Stomach (tissue), 9 donors: Measurements from ENCODE around the gene GSAP. TPM values are rescaled to one million over a fixed set of nuclear protein-coding genes. Genes with fewer than 3 reads are reported as not detected.

Source experiments
- DNase-seq, 2 donors: peaks; one replicate each; pipeline versions ENCODE4 v3.0.0 to v3.0.0-alpha.2; 2013 to 2019
- H3K27ac ChIP-seq, 5 donors: fragments of 200-600 bp in 4 of 5; sonication (generic) in 4 of 5; one replicate each; pipeline ENCODE4 v1.5.1; 2013 to 2019; ENCODE audit warnings: mild to moderate bottlenecking in 1 of 5, moderate library complexity in 1 of 5
- H3K27me3 ChIP-seq, 3 donors: fragments of 200-600 bp; sonication (generic); one replicate each; pipeline ENCODE4 v1.5.1; 2017 to 2019; ENCODE audit warnings: mixed run types in 1 of 3
- H3K36me3 ChIP-seq, 4 donors: fragments of 200-600 bp; sonication (generic); 1 replicate in 3 of 4; 2 replicates in 1 of 4; pipeline ENCODE4 v1.5.1; 2016 to 2019
- H3K4me1 ChIP-seq, 4 donors: fragments of 200-600 bp; sonication (generic); one replicate each; pipeline ENCODE4 v1.5.1; 2016 to 2019
- H3K4me3 ChIP-seq, 4 donors: fragments of 200-600 bp; sonication (generic) in 3 of 4; one replicate each; pipeline ENCODE4 v1.5.1; 2016 to 2019; ENCODE audit warnings: mild to moderate bottlenecking in 1 of 4
- H3K9me3 ChIP-seq, 4 donors: fragments of 200-600 bp; sonication (generic); one replicate each; pipeline ENCODE4 v1.5.1; 2016 to 2019
- EP300 ChIP-seq: sonication (generic); formaldehyde crosslinking; IDR thresholded peaks from one replicate; pipeline ENCODE4 v1.6.1; 2017; ENCODE audit warnings: antibody characterized with exemption
- POLR2A ChIP-seq, 4 donors: fragments of 450-650 bp; IDR thresholded peaks; one replicate each; pipeline ENCODE4 v1.6.1; 2016; ENCODE audit warnings: antibody characterized with exemption in 4 of 4, control low read depth in 2 of 4, mild to moderate bottlenecking in 1 of 4, moderate library complexity in 1 of 4
- POLR2AphosphoS5 ChIP-seq, 3 donors: sonication (generic); formaldehyde crosslinking; IDR thresholded peaks; one replicate each; pipeline ENCODE4 v1.6.1; 2016; ENCODE audit warnings: antibody characterized with exemption in 3 of 3
- WGBS, 5 donors: extraction: QIAGEN DNeasy Blood & Tissue Kit in 3 of 5; methylation state at CpG; one replicate each; pipeline versions ENCODE4 v1.1.5 to v1.1.7; 2013 to 2018; 5-methylcytosine and 5-hydroxymethylcytosine counted together
- intact Hi-C: fragments of 100-400 bp; cut with DNase I; formaldehyde crosslinking; loops from one replicate; pipeline ENCODE4 v1.15.1; 2023; ENCODE audit warnings: low total_unique reads
- polyA plus RNA-seq, 3 donors: library from polyadenylated mRNA; stranded (reverse); fragments of 200-250 nt; gene quantifications; one replicate each; pipeline ENCODE4 v1.2.3, GENCODE V29; 2013
- total RNA-seq, 5 donors: library from RNA; depleted of rRNA; stranded (reverse); fragments of >200 nt; gene quantifications; one replicate each; pipeline versions ENCODE4 v1.1.0 to v1.2.3, GENCODE V29; 2014 to 2016
- TF ChIP-seq, protein P1 (sequence below), 7 experiments: fragments of 450-650 bp in 4 of 7; fragments of 200-600 bp in 3 of 7; sonication (generic) in 3 of 7; IDR thresholded peaks; one replicate each; pipeline ENCODE4 v1.5.1; 2016 to 2019; ENCODE audit warnings: antibody characterized with exemption in 7 of 7, control low read depth in 2 of 7, mild to moderate bottlenecking in 1 of 7
- donor health status: healthy with polysubstance abuse.
- donor health status: Bipolar disorder and iron deficiency.
- donor health status: healthy.

The GSAP gene
- total and polyA plus RNA-seq, 8 donors = 3.5 to 52.1 (median 15.9) TPM

DNA sequence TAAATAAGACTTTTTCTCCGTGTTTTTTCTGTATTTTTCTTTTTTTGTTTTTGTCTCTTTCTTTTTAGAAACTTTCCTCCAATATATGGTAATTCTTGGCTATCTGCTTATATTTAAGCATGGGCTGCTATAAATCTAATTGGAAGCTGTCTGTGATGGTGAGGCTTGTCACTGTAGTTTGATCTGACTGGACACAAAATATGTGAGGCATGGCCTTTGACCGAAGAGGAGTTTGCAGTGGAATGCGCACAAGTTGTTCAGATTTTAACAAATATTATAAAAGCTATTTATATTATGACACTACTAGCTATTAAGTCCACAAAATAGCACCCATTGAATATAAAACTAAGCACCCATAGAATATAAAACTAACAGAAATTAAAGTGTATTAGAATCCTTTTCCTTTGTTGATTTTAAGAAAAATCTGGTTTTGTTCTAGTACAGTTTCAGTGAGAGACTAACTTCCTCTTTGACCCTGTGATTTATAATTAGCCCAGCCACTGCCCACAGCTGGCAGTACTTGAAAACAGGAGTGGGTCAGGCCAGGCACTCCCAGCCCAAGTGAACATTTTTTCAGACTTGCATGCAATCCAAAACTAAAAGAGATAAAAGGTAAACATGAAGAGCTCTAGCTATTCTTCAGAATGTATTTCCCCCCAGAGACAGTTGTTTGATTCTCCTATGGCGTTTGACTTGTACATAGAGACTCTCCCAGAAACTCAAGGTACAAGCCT lies 146.6 kb downstream of the GSAP start:
- H3K27me3 ChIP-seq = no peaks in the 10 kb centered on the region
- no peaks in the 10 kb centered on the region for H3K9me3 ChIP-seq
- peaks cover 0 to 1% (median 0%) of the 10 kb centered on the region in 4 donors for H3K36me3 ChIP-seq
- H3K4me3 ChIP-seq = no peak overlapping the region
- intact Hi-C loops = no loop called here
- 76 to 89% (median 82%) methylated on average over 4 of the region's 4 CpGs for WGBS, 5 donors
- H3K27ac ChIP-seq = peak overlapping the region in 1 of 5 donors; percentile 19
- no peak for DNase-seq
- TF ChIP-seq POLR2A (IDR thresholded peaks at IDR 0.05) = no peak
- TF ChIP-seq POLR2AphosphoS5 (IDR thresholded peaks at IDR 0.05) = no peak
- TF ChIP-seq EP300 = no peak
- TF ChIP-seq, protein P1, sequence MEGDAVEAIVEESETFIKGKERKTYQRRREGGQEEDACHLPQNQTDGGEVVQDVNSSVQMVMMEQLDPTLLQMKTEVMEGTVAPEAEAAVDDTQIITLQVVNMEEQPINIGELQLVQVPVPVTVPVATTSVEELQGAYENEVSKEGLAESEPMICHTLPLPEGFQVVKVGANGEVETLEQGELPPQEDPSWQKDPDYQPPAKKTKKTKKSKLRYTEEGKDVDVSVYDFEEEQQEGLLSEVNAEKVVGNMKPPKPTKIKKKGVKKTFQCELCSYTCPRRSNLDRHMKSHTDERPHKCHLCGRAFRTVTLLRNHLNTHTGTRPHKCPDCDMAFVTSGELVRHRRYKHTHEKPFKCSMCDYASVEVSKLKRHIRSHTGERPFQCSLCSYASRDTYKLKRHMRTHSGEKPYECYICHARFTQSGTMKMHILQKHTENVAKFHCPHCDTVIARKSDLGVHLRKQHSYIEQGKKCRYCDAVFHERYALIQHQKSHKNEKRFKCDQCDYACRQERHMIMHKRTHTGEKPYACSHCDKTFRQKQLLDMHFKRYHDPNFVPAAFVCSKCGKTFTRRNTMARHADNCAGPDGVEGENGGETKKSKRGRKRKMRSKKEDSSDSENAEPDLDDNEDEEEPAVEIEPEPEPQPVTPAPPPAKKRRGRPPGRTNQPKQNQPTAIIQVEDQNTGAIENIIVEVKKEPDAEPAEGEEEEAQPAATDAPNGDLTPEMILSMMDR (IDR thresholded peaks at IDR 0.05) = no peak
- peaks cover 0 to 8% (median 3%) of the 10 kb centered on the region in 4 donors for H3K4me1 ChIP-seq

DNA sequence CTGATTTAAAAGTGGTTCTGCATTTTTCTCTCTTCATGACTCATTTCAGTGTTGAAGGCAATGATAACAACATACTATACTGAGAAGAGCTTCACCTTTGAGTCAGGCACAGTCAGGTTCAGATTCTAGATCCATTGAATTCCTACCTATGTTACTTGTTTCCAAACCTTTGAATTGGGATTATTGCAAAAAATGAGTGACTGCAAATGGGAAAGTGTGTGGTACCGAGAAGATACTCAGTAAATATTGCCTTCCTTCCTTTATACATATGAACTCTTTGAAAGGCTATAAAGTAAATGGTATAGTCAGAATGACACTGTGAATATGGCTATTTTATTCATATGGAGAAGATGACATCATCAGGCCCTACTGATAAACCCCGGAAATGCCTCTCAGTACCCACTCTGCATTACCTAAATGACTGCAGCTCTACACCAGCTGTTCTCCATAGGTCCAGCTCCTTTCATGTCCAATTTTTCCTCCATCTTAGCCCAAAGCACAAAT lies 149.8 kb downstream of the GSAP start:
- TF ChIP-seq POLR2A (IDR thresholded peaks at IDR 0.05) (no peak), POLR2AphosphoS5 (IDR thresholded peaks at IDR 0.05) (no peak), EP300 (no peak)
- TF ChIP-seq, protein P1 (IDR thresholded peaks at IDR 0.05) = no peak
- Histone ChIP-seq H3K27ac (no peak overlapping the region), H3K4me1 (peaks cover 0 to 8% (median 3%) of the 10 kb centered on the region in 4 donors), H3K36me3 (peaks cover 0 to 15% (median 2%) of the 10 kb centered on the region in 4 donors), H3K4me3 (no peak overlapping the region), H3K9me3 (no peaks in the 10 kb centered on the region), H3K27me3 (no peaks in the 10 kb centered on the region)
- WGBS, 5 donors = 80 to 90% (median 87%) methylated on average over 2 of the region's 2 CpGs
- DNase-seq = no peak
- intact Hi-C loops = no loop called here

DNA sequence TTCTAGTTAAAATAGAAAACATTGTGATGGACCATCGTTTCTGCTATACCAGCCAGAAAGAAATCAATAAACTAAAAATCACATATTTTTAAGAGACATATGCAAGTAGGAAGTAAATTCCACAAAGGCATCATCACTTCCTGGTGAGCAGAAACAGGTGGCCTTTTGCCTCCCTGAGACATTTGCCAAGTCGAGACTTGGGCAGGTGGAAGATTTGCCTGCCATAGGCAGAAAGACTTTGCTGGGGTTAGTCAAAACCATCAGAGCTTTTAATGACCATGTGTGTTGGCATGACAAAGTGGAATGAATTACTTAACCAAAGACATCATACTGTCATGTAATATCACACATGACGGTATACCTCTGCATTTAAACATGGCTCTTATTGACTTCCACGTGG lies 150.5 kb downstream of the GSAP start:
- Histone ChIP-seq H3K27ac (no peak overlapping the region), H3K36me3 (peaks cover 0 to 15% (median 2%) of the 10 kb centered on the region in 4 donors), H3K27me3 (no peaks in the 10 kb centered on the region), H3K4me1 (peaks cover 0 to 8% (median 3%) of the 10 kb centered on the region in 4 donors), H3K4me3 (no peak overlapping the region), H3K9me3 (no peaks in the 10 kb centered on the region)
- intact Hi-C loops = no loop called here
- no peak for TF ChIP-seq POLR2AphosphoS5 (IDR thresholded peaks at IDR 0.05)
- TF ChIP-seq POLR2A (IDR thresholded peaks at IDR 0.05) = no peak
- TF ChIP-seq EP300 = no peak
- TF ChIP-seq, protein P1 (IDR thresholded peaks at IDR 0.05) = no peak
- no peak for DNase-seq
- 81 to 89% (median 82%) methylated on average over 4 of the region's 4 CpGs for WGBS, 5 donors

DNA sequence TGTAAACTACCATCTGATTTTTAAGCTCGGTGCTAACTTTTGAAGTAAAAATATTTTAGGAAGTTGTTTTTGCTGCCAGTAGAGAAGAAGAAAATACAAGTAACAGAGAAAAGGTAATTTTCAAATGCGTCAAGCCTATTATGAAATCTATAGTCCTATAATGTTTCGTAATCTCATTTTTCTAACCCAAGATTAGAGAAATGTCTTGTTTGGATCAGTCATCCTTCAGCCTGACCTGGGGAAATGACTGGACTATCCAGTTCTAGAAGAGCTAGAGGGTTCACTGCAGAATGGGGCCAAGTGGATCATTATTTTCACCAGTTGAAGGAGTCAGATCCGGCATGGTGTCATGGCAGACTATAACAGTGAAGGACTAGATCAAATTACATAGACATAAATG lies 153.8 kb downstream of the GSAP start:
- peaks cover 0 to 22% (median 2%) of the 10 kb centered on the region in 4 donors for H3K36me3 ChIP-seq
- no peaks in the 10 kb centered on the region for H3K4me1 ChIP-seq
- no peaks in the 10 kb centered on the region for H3K9me3 ChIP-seq
- intact Hi-C loops = no loop called here
- H3K27ac ChIP-seq = no peak overlapping the region
- no peak for DNase-seq
- WGBS, 5 donors = 89 to 98% (median 97%) methylated on average over 4 of the region's 4 CpGs
- H3K27me3 ChIP-seq = no peaks in the 10 kb centered on the region
- TF ChIP-seq POLR2A (IDR thresholded peaks at IDR 0.05) = no peak
- TF ChIP-seq, protein P1 (IDR thresholded peaks at IDR 0.05) = no peak
- no peak for TF ChIP-seq POLR2AphosphoS5 (IDR thresholded peaks at IDR 0.05)
- no peak for TF ChIP-seq EP300
- no peak overlapping the region for H3K4me3 ChIP-seq

Other genes with a start within 250 kb of the GSAP start
- gene FGL2, start 216.5 kb downstream of the GSAP start, total RNA-seq = 100 to 1,000 TPM in 1 of 5 donors, 10 to 100 TPM in 2, 1 to 10 TPM in 1, under 1 TPM in 1; 0.87 to 179 (median 31.7) TPM
- gene FGL2, start 216.5 kb downstream of the GSAP start, polyA plus RNA-seq = 10 to 100 TPM in 1 of 3 donors, 1 to 10 TPM in 2; 3.2 to 19.1 (median 7.5) TPM
- gene PTPN12, start 120.9 kb upstream of the GSAP start, total RNA-seq = 100 to 1,000 TPM in 1 of 5 donors, 10 to 100 TPM in 3, 1 to 10 TPM in 1; 8.4 to 147 (median 81.4) TPM
- gene PTPN12, start 120.9 kb upstream of the GSAP start, polyA plus RNA-seq = 10 to 100 TPM; 26.4 to 35.6 (median 27.6) TPM